GM19397 (cell line): ENCODE results near the gene TPRKB.
"Not testable (repeated sequence)": the region's sequence is repeated elsewhere in the genome, so short reads cannot be mapped to it uniquely, and the experiment has no call there.

ENCODE experiments used
- ATAC-seq: cut with Tn5 transposase; IDR thresholded peaks from one replicate; pipeline ENCODE4 v1.9.1; 2021; ENCODE audit warnings: mild to moderate bottlenecking, moderate library complexity; ENCODE audit not compliant: unreplicated experiment

The TPRKB gene

DNA sequence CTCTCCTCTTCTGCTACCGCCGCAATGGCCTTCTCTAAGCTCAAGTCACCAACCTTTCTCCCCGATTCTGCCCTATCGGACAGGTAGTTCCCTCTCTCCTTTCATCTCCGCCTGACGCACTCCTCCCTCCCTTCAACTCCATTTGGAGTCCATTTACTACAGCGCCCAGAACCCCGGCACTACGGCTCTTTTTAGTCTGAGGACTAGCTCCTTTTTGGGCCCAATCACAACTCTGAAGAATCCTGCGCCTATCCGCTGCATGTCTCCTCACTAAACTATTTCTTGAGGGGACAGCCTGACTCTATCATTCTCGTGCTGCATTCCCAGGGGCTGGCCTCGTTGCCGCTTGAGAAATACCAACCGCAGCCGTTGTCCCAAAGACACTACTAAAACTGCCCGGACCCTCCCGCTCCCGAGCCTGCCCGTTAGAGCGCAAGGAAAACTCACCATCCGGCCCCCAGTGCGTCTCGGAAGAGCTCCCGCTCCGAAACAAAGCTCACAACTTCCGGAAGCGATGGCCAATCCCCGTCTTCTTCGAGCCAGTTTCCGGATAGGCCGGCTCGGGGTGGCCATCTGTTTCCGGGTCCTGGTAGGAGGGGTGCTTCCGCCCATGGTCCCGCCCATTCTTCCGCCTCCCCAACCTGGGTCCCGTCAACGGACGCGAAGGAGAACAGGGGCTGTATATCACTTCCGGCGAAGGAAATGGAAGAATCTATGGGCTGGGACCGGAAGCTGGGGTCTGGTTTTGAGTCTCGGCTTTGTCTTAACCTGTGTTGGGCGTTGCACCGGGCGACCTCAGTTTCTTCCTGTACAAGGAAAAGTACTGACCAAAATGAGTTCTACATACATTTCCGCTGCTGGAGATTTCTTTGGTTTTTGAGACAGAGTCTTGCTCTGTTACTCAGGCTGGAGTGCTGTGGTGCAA is at the start of gene TPRKB:
TPRKB (minus strand) TSS at position 491 of the 925 bp plus-strand sequence. CDS start 2,776 bp downstream, outside the sequence.
- peak; percentile 96 for ATAC-seq

GRCh38 chr2:73783883-73784282 is 46.7 kb upstream of the TPRKB start, which contains the start of gene C2orf78:
Gene C2orf78, plus strand, starts transcription at chr2:73784183. Its CDS starts 127 bp downstream, at chr2:73784310.
- ATAC-seq: not testable (repeated sequence)

- not testable (repeated sequence) for ATAC-seq
Observed at GRCh38 chr2:73783402-73783801, 46.3 kb upstream of the TPRKB start.

- no peak for ATAC-seq
Observed at GRCh38 chr2:73780237-73780582, 43.1 kb upstream of the TPRKB start.

- peak; percentile 96 for ATAC-seq
Observed at GRCh38 chr2:73779467-73780236, 42.5 kb upstream of the TPRKB start, which contains the start of gene DUSP11. Gene DUSP11, minus strand, starts transcription at chr2:73780103. Its CDS starts 129 bp downstream, at chr2:73779974.

DNA sequence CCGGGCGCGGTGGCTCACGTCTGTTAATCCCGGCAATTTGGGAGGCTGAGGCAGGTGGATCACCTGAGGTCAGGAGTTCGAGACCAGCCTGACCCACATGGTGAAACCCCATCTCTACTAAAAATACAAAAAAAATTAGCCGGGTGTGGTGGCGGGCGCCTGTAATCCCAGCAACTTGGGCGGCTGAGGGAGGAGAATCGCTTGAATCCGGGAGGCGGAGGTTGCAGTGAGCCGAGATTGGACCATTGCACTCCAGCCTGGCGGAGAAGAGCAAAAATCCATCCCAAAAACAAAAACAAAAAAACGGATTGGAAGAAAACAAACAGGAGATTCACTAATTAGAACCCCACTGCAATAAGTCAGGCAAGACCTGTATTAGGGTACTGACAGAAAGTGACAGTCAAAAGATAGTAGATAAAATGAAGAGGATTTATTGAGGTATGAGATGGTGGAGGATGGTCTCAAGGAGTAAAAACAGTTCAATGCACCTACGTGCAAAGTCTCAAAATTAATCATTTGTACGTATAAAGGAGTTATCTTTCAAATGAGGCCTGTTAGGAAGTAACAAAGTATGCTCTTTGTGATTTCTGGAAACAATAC is 41.8 kb upstream of the TPRKB start:
- ATAC-seq: not testable (repeated sequence)

- no peak for ATAC-seq
Observed at GRCh38 chr2:73776869-73777519, 39.8 kb upstream of the TPRKB start.

- ATAC-seq: no peak
Observed at GRCh38 chr2:73776381-73776780, 39.2 kb upstream of the TPRKB start.

DNA sequence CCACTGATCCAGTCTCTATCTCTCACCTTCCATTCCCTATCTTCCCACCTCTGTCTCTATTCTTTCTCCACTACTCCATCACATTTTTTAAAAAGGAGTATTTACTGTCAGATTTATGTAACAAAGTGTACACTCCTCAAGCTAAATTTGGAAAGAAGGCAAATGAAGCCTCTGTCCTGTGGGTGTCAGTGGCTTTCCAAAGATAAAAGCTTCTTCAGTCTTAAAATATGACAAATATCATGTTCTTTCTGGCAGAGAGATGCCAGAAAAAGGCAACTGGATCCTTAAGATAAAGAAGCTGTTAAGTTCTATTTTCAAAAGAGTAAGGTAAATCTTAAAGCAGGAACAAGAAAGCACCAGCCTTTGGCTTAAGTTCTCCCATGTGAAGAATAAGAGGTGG is 35.7 kb upstream of the TPRKB start:
- no peak for ATAC-seq

DNA sequence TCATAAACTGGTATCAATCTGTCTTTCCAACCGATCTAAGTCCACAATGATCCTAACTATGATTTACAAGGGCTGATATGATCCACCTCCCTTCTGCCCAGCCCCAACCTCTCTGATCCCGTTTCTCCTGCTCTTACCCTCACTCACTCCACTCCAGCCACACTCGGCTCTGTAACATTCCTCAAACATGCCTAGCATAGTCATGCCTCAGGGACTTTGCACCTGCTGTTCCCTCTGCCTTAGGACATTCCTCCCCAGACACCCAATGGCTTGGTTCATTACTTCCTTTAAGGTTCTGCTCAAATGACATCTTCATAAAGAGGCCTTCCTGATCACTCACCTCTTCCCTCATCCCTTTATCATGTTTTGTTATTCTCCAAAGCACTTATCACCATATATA is 33.6 kb upstream of the TPRKB start:
- no peak for ATAC-seq

DNA sequence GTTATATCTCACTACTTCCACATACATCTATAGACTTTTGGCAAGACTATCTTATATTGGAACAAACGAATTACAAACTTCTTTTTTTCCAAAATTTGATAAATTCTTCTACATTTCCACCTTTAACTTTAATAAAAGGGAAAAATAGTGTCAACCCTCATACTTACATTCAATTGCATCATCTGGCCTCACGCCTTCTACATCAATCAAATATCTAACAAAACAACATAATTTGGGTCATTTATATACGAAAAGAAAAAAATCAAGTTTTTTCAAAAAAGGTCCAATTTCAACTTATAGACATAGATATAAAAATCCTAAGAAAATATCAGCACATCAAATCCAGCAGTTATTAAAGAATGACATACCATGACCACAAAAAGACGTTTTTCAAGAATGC is 29.8 kb upstream of the TPRKB start:
- ATAC-seq: no peak

DNA sequence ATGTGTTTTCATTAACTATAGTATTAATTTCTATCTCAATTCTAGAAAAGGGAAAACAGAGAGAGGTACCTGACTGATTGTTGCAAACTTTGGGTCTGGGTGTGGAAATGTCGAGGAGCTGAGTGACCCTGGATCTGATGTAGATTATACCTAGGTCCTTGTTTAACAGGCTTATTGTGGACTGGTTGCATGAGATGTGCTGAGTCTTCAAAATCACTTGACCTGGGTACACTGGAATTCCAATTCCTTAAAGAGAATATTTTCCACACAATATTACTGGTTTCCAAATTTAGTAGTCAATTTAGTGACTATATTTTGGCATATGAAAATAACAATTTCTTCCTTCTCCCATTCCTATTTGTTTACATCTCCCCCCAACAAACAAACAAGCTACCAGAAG is 29.2 kb upstream of the TPRKB start:
- ATAC-seq: no peak

GRCh38 chr2:73764945-73765344 is 27.8 kb upstream of the TPRKB start:
- ATAC-seq: no peak

DNA sequence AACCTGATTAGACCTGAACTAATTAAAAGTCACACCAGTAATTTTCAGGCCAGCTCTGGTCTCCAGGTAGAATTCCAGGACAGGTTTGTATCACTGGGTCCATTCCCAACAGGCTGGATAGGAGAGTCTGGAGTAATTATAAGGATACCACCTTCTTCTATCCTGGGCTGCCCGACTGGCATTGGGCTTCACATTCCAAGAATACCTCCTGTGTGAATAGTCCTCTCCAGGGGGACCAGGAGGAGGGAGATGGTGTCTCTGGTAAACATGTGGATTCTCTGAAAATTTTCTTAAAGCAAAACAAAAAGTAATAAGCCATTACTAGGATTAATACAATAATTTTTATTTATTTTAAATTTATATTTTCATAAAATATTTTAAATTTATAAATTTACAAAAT is 25.4 kb upstream of the TPRKB start:
- ATAC-seq: no peak

DNA sequence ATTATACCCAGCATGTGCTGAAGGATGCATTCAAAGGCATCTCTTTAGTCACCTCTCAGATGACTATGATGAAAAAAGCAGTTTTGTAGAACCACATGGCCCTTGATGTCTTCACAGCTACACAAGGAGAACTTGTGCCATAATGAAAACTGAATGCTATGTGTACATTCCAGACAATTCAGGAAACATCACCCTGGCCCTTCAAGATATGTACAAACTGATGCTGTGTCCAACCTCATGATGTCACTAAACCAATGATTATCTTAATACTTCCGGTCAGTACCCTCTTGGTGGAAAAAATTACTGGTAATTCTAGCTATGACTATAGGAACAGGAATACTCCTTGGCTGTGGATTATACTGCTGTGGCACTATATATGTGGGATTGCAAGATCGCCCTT is 22.8 kb upstream of the TPRKB start:
- ATAC-seq: no peak

DNA sequence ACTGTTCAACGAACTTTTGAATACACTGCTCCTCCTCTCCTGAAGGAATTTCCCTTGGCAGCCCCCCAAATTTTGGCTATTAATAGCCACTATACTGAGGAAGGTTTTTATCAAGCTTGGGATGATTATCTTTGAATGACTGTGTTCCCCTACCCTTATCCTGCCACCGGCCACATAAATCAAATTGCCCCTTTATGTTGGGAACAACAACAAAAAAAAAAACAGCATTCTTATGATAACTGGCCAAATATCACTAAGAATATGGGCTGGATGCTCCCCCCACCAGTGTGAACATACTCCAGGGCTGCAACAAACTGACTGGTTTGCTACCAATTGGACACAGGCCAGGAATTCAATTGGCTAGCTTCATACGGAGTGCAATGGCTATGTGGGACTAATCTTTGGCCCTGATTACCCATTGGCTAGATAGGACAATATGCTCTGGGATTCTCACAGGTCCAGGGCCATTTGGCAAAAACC is 22.2 kb upstream of the TPRKB start:
- no peak for ATAC-seq

- not testable (repeated sequence) for ATAC-seq
Observed at GRCh38 chr2:73754332-73754731, 17.2 kb upstream of the TPRKB start.

DNA sequence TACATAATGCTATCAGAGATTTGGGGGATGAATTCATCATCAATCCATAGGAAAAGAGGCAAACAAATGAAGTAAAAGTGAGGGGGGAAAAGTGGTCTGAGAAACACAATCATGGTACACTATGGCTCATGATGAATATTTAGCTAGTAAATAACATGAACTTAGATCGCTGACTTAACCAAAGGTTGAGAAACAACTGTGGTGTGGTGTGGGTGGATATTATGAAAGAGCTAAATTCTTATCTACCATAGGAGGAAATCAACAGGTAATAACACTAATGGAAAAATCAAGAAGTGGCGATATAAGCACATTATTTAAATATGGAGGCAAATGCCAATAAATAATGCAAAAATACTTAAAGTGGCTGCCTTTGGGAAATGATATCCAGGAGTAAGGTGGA is 12.2 kb upstream of the TPRKB start:
- no peak for ATAC-seq

DNA sequence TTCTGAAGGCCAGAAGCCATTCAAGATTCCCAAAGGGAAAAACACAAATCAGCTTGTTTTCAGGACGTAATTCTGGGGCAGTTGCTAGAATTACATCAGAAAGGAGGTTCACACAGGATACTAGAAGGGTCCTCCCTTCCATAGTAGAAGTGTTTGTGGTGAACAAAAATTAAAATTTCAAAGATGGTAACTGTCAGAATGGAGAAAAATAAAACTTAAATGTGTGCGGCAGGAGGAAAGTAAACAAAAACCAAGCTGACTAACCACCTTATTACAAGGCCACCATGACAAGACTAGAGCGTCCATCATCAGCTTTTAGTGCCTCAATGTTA is 9.7 kb upstream of the TPRKB start:
- ATAC-seq: no peak

DNA sequence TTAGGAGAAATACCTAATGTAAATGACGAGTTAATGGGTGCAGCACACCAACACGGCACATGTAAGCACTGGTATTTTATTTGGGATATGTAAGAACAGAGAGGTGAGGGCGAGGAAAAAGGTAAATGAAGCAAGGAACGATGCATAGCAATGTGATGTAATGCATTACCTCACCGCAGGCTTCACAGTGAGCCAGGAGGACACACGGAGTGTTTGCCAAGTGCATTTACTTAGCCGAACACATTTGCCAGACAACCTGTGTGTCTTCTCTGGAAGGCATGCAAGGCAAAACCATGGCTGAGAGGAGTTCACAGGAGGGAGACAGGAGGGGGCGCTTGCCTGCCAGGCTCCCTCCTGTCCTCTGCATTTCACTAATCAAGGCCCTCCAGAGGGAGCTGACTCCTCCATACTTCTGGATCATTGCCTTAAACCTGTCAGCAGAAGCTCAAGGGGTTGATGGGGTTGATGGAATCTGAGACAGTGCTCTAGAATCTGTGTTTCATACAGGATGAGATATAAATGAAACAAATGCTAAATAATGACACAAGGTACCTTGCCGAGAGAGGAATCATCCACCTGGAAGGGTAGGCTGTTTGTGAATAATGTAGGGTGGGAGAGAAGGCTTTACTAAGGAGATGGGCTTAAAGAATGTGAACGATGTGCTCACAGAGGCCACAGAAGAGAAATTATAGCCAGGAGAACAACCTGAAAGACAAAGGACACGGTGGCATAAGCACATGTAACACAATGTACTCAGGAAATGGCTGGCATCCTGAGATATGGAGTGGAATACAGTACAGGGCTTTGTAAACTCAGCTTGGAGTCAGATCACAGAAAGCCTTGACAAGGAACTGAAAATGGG is 9.1 kb upstream of the TPRKB start:
- ATAC-seq: no peak
